Right lobe of liver (tissue), 6 donors: ENCODE measurements around the gene MXI1. TPM values are rescaled to one million over a fixed set of nuclear protein-coding genes. Genes with fewer than 3 reads are reported as not detected.

ENCODE experiments used
- ATAC-seq, 4 donors: fragments of 200-7000 bp; cut with Tn5 transposase; one replicate each; pipeline ENCODE4 v1.9.1; 2020; ENCODE audit warnings: mild to moderate bottlenecking in 4 of 4, moderate library complexity in 4 of 4
- DNase-seq, 3 donors: peaks; one replicate each; pipeline ENCODE4 v3.0.0-alpha.2; 2020
- H3K27ac ChIP-seq, 3 donors: fragments of 200-600 bp; one replicate each; pipeline ENCODE4 v1.8.0; 2022
- H3K27me3 ChIP-seq, 2 donors: fragments of 200-600 bp; one replicate each; pipeline ENCODE4 v1.8.0; 2022
- H3K36me3 ChIP-seq, 4 donors: fragments of 200-600 bp; sonication (generic) in 1 of 4; one replicate each; pipeline versions ENCODE4 v1.5.1 to v1.8.0; 2017 to 2022; ENCODE audit warnings: control low read depth in 1 of 4
- H3K4me1 ChIP-seq, 4 donors: fragments of 200-600 bp; sonication (generic) in 1 of 4; one replicate each; pipeline versions ENCODE4 v1.5.1 to v1.8.0; 2017 to 2022; ENCODE audit warnings: control low read depth in 1 of 4
- H3K4me3 ChIP-seq, 3 donors: fragments of 200-600 bp; one replicate each; pipeline ENCODE4 v1.8.0; 2022
- H3K9me3 ChIP-seq, 4 donors: fragments of 200-600 bp; sonication (generic) in 1 of 4; one replicate each; pipeline versions ENCODE4 v1.5.1 to v1.8.0; 2017 to 2022; ENCODE audit warnings: control low read depth in 1 of 4
- POLR2A ChIP-seq: fragments of 450-650 bp; IDR thresholded peaks from one replicate; pipeline ENCODE4 v1.6.1; 2017; ENCODE audit warnings: antibody characterized with exemption, mild to moderate bottlenecking
- WGBS: methylation state at CpG from one replicate; pipeline ENCODE4 v1.1.6; 2018; ENCODE audit warnings: low coverage, low lambda C conversion rate; ENCODE audit not compliant: insufficient coverage; ENCODE audit errors: missing lambda C conversion rate; 5-methylcytosine and 5-hydroxymethylcytosine counted together
- intact Hi-C, 2 donors: fragments of 100-400 bp; cut with DNase I; formaldehyde crosslinking; loops; one replicate each; pipeline versions ENCODE4 v1.11.2 to v1.14.1; 2022
- total RNA-seq, 6 experiments: library from RNA; depleted of rRNA in 2 of 6; stranded (reverse); fragments of >200 nt in 2 of 6; fragmentation: NEBNext Ultra II Directional in 3 of 6; extraction: Animal tissue kit (Norgen Biotek cat#: 25700) in 3 of 6; gene quantifications; one replicate each; pipeline versions ENCODE4 v1.1.0 to v1.2.4, GENCODE V29; 2016 to 2023
- TF ChIP-seq, protein P1 (sequence below), 4 donors: fragments of 200-600 bp in 3 of 4; fragments of 450-650 bp in 1 of 4; IDR thresholded peaks; one replicate each; pipeline versions ENCODE4 v1.5.1 to v1.8.0; 2016 to 2022; ENCODE audit warnings: antibody characterized with exemption in 4 of 4, mild to moderate bottlenecking in 2 of 4
- donor health status: DM: no; HTN: yes; CAD: no.
- donor health status: DM: no; HTN: no; CAD: no.
- donor health status: DM: no; HTN: no; CAD: no.
- donor health status: DM: no; HTN: yes; CAD: no.
- donor health status: DM: no; HTN: yes; CAD: no.

Gene MXI1
- total RNA-seq, 6 experiments from 2014 or later, result 17.1 to 32.6 (median 26.5) TPM

GRCh38 chr10:110274072-110274627, 66.7 kb downstream of the MXI1 start:
- intact Hi-C loops, result loop anchor here in 1 of 2 donors (10.0 kb wide), 2 partner anchors 49 to 129 kb away; no protein-coding TSS in a partner anchor
- no peak for ATAC-seq
- TF ChIP-seq, protein P1, sequence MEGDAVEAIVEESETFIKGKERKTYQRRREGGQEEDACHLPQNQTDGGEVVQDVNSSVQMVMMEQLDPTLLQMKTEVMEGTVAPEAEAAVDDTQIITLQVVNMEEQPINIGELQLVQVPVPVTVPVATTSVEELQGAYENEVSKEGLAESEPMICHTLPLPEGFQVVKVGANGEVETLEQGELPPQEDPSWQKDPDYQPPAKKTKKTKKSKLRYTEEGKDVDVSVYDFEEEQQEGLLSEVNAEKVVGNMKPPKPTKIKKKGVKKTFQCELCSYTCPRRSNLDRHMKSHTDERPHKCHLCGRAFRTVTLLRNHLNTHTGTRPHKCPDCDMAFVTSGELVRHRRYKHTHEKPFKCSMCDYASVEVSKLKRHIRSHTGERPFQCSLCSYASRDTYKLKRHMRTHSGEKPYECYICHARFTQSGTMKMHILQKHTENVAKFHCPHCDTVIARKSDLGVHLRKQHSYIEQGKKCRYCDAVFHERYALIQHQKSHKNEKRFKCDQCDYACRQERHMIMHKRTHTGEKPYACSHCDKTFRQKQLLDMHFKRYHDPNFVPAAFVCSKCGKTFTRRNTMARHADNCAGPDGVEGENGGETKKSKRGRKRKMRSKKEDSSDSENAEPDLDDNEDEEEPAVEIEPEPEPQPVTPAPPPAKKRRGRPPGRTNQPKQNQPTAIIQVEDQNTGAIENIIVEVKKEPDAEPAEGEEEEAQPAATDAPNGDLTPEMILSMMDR (IDR thresholded peaks at IDR 0.05), result no peak
- TF ChIP-seq POLR2A, result no peak

DNA sequence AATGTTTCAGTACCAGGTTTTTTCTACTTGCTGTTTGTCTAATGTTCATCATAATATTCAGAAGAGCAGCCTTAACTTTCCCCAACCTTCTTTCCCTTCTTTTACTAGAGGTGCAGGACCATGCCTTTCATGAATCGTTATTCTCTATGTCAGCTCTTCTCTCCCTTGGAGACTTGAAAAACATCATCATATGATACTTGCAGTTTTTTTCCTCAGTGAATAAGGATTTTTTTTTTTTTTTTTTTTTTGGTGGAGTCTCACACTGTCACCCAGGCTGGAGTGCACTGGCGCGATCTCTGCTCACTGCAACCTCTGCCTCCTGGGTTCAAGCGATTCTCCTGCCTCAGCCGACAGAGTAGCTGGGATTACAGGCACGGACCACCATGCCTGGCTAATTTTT, 67.2 kb downstream of the MXI1 start:
- no peaks in the 10 kb centered on the region for H3K9me3 ChIP-seq
- no peaks in the 10 kb centered on the region for H3K36me3 ChIP-seq
- no peaks in the 10 kb centered on the region for H3K27me3 ChIP-seq
- H3K27ac ChIP-seq, result no peak overlapping the region
- DNase-seq, result no peak
- intact Hi-C loops, result loop anchor here in 1 of 2 donors (10.0 kb wide), 2 partner anchors 50 to 130 kb away; no protein-coding TSS in a partner anchor
- peaks cover 0 to 12% (median 4%) of the 10 kb centered on the region in 4 donors for H3K4me1 ChIP-seq
- TF ChIP-seq, protein P1 (IDR thresholded peaks at IDR 0.05), result no peak
- no peak for TF ChIP-seq POLR2A
- WGBS, result 87% methylated on average over 5 of the region's 6 CpGs
- no peak for ATAC-seq
- no peak overlapping the region for H3K4me3 ChIP-seq

More at GRCh38 chr10:110274072-110274627, 66.7 kb downstream of the MXI1 start:
- Histone ChIP-seq H3K27ac (no peak overlapping the region), H3K36me3 (no peaks in the 10 kb centered on the region), H3K4me1 (peaks cover 0 to 14% (median 4%) of the 10 kb centered on the region in 4 donors), H3K27me3 (no peaks in the 10 kb centered on the region), H3K4me3 (no peak overlapping the region), H3K9me3 (no peaks in the 10 kb centered on the region)
- no peak for DNase-seq

GRCh38 chr10:110275128-110275729, 67.8 kb downstream of the MXI1 start:
- Histone ChIP-seq H3K36me3 (peaks cover 0 to 5% (median 0%) of the 10 kb centered on the region in 4 donors), H3K27me3 (no peaks in the 10 kb centered on the region), H3K4me1 (peaks cover 0 to 6% (median 3%) of the 10 kb centered on the region in 4 donors), H3K4me3 (no peak overlapping the region), H3K27ac (no peak overlapping the region), H3K9me3 (no peaks in the 10 kb centered on the region)
- DNase-seq, result no peak
- WGBS, result 58% methylated on average over 1 of the region's 2 CpGs
- ATAC-seq, result no peak
- intact Hi-C loops, result loop anchor here in 1 of 2 donors (10.0 kb wide), 2 partner anchors 50 to 130 kb away; no protein-coding TSS in a partner anchor
- TF ChIP-seq, protein P1 (IDR thresholded peaks at IDR 0.05), result no peak
- TF ChIP-seq POLR2A, result no peak

GRCh38 chr10:110276603-110277002, 69.2 kb downstream of the MXI1 start:
- intact Hi-C loops, result loop anchor here in 1 of 2 donors (10.0 kb wide), 2 partner anchors 52 to 132 kb away; no protein-coding TSS in a partner anchor
- H3K27ac ChIP-seq, result no peak overlapping the region
- H3K4me3 ChIP-seq, result no peak overlapping the region
- 95% methylated on average over 4 of the region's 5 CpGs for WGBS
- H3K4me1 ChIP-seq, result no peaks in the 10 kb centered on the region
- peaks cover 0 to 5% (median 0%) of the 10 kb centered on the region in 4 donors for H3K36me3 ChIP-seq
- H3K9me3 ChIP-seq, result no peaks in the 10 kb centered on the region
- TF ChIP-seq, protein P1 (IDR thresholded peaks at IDR 0.05), result no peak
- TF ChIP-seq POLR2A, result no peak
- DNase-seq, result no peak
- H3K27me3 ChIP-seq, result no peaks in the 10 kb centered on the region
- no peak for ATAC-seq
